ENCODE data around the gene DCLRE1B. TPM values are rescaled to one million over a fixed set of nuclear protein-coding genes. Genes with fewer than 3 reads are reported as not detected.

Gene DCLRE1B
- total RNA-seq, 2 experiments from 2014 or later, result 19.1 to 19.3 TPM

GRCh38 chr1:113879739-113880038 is 25.4 kb upstream of the DCLRE1B start:
- CTCF ChIA-PET, result interaction anchor here (1.2 to 4.3 kb wide), 4 partner anchors 10 to 44 kb away, joined by 3 to 17 read pairs (median 4); partner anchors contain the start of gene AP4B1
- H3K4me3 Mint-ChIP-seq, result no peak overlapping the region
- intact Hi-C loops (cut with micrococcal nuclease), result no loop called here

DNA sequence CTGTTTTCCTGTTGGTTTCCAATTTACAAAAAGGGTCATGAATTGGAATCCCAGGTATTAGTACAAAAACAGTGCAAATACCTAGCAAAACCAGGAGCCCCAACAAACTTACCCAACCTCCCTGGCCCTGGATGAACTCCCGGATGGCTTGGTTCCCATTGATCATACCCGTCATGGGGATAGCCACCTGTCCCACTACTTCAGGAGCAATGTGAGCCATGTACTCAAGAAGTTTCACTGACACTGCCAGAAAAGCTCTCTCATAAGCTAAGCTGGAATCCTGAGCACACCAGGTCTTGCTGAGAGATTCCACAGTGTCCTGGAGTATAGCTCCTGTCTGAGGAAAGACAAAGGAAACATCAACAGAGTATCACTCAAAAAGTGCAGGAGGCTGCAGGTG is 23.5 kb upstream of the DCLRE1B start:
- ChIA-PET CTCF (interaction anchor here (1.2 to 4.3 kb wide), 3 partner anchors 8 to 46 kb away, joined by 3 to 17 read pairs (median 6); no protein-coding TSS in a partner anchor), POLR2A (interaction anchor here (1.2 to 1.8 kb wide), 3 partner anchors 11 to 20 kb away, joined by 3 to 5 read pairs (median 5); no protein-coding TSS in a partner anchor)
- no peaks in the 10 kb centered on the region for H3K27me3 Mint-ChIP-seq
- peaks cover 5% of the 10 kb centered on the region for H3K36me3 Mint-ChIP-seq (ENCODE audit: low read depth)
- DNase-seq, result no peak
- no peaks in the 10 kb centered on the region for H3K9me3 Mint-ChIP-seq
- no peak overlapping the region for H3K4me3 Mint-ChIP-seq
- ATAC-seq, result no peak
- intact Hi-C loops (cut with micrococcal nuclease), result no loop called here
- H3K27ac Mint-ChIP-seq, result no peak overlapping the region
- peaks cover 30% of the 10 kb centered on the region for H3K4me1 Mint-ChIP-seq (ENCODE audit: low read depth)
- TF ChIP-seq, protein P1, sequence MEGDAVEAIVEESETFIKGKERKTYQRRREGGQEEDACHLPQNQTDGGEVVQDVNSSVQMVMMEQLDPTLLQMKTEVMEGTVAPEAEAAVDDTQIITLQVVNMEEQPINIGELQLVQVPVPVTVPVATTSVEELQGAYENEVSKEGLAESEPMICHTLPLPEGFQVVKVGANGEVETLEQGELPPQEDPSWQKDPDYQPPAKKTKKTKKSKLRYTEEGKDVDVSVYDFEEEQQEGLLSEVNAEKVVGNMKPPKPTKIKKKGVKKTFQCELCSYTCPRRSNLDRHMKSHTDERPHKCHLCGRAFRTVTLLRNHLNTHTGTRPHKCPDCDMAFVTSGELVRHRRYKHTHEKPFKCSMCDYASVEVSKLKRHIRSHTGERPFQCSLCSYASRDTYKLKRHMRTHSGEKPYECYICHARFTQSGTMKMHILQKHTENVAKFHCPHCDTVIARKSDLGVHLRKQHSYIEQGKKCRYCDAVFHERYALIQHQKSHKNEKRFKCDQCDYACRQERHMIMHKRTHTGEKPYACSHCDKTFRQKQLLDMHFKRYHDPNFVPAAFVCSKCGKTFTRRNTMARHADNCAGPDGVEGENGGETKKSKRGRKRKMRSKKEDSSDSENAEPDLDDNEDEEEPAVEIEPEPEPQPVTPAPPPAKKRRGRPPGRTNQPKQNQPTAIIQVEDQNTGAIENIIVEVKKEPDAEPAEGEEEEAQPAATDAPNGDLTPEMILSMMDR (IDR thresholded peaks at IDR 0.05), result no peak

More at GRCh38 chr1:113879739-113880038, 25.4 kb upstream of the DCLRE1B start:
- POLR2A ChIA-PET, result interaction anchor here (1.3 kb wide), 1 partner anchor 10 kb away, joined by 4 read pairs; no protein-coding TSS in a partner anchor
- no peaks in the 10 kb centered on the region for H3K27me3 Mint-ChIP-seq
- peak overlapping the region; percentile 57 for H3K27ac Mint-ChIP-seq
- peaks cover 45% of the 10 kb centered on the region for H3K4me1 Mint-ChIP-seq (ENCODE audit: low read depth)
- DNase-seq, result no peak
- ATAC-seq, result no peak
- H3K9me3 Mint-ChIP-seq, result no peaks in the 10 kb centered on the region
- peaks cover 1% of the 10 kb centered on the region for H3K36me3 Mint-ChIP-seq (ENCODE audit: low read depth)
- TF ChIP-seq, protein P1 (IDR thresholded peaks at IDR 0.05), result no peak

DNA sequence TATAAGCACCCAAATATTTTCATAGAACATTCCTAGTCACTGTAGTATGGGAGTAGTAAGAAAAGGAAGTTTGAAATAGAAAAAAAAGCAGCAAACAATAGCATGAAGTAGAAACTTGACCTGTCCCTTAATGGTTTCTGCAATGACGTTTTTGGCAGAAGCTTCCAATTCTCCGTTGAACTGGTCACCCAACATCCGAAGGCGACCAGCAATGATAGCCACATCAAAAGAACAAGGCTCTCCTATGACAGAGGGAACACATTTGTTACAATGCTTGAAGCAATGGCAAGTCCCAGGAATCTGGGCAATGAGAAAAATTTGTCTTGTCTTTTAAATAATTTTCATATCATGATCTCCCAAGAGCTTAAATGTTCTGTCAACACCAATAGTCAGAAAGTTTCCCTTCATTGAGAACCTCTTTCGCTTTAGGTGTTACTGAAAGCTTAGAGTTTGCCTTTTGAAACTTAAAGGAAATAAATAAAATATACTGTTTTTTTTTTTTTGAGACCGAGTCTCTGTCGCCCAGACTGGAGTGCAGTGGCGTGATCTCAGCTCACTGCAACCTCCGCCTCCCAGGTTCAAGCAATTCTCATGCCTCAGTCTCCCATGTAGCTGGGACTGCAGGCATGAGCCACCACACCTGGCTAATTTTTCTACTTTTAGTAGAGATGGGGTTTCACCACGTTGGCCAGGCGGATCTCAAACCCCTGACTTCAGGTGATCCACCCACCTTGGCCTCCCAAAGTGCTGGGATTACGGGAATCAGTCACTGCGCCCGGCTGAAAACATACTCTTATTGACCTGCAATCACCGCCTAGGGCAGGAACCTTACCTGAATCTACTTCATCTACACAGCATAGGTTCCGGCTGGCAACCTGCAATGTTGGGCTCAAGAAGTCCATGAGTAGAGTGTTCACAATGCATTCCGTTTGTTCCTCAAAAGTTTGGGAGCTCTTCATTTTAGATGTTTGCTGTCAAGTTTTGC is 18.4 kb upstream of the DCLRE1B start:
- CTCF ChIA-PET, result interaction anchor here (1.1 to 1.3 kb wide), 3 partner anchors 11 to 17 kb away, joined by 3 read pairs; no protein-coding TSS in a partner anchor
- intact Hi-C loops (cut with micrococcal nuclease), result no loop called here
- peaks cover 7% of the 10 kb centered on the region for H3K36me3 Mint-ChIP-seq (ENCODE audit: low read depth)
- no peak for DNase-seq
- H3K9me3 Mint-ChIP-seq, result no peaks in the 10 kb centered on the region
- TF ChIP-seq, protein P1 (IDR thresholded peaks at IDR 0.05), result no peak
- H3K27ac Mint-ChIP-seq, result no peak overlapping the region
- H3K4me3 Mint-ChIP-seq, result no peak overlapping the region
- POLR2A ChIA-PET, result interaction anchor here (0.7 to 3.7 kb wide), 4 partner anchors 13 to 18 kb away, joined by 3 to 16 read pairs (median 4); partner anchors contain the start of genes AP4B1 and DCLRE1B
- ATAC-seq, result no peak
- H3K27me3 Mint-ChIP-seq, result no peaks in the 10 kb centered on the region
- peaks cover 11% of the 10 kb centered on the region for H3K4me1 Mint-ChIP-seq (ENCODE audit: low read depth)

- CTCF ChIA-PET, result interaction anchor here (0.6 to 1.3 kb wide), 5 partner anchors 9 to 18 kb away, joined by 3 to 4 read pairs (median 3); no protein-coding TSS in a partner anchor
- ATAC-seq, result no peak
- Mint-ChIP-seq H3K9me3 (no peaks in the 10 kb centered on the region), H3K36me3 (ENCODE audit: low read depth) (peaks cover 7% of the 10 kb centered on the region), H3K4me3 (no peak within 1 kb of the TSS), H3K27ac (no peak within 1 kb of the TSS), H3K4me1 (ENCODE audit: low read depth) (peaks cover 11% of the 10 kb centered on the region), H3K27me3 (no peaks in the 10 kb centered on the region)
- no peak for DNase-seq
- intact Hi-C loops (cut with micrococcal nuclease), result no loop called here
- TF ChIP-seq, protein P1 (IDR thresholded peaks at IDR 0.05), result no peak
- POLR2A ChIA-PET, result interaction anchor here (1.0 to 3.7 kb wide), 4 partner anchors 10 to 76 kb away, joined by 3 to 16 read pairs (median 3); partner anchors contain the start of genes AP4B1 and DCLRE1B
Measured at GRCh38 chr1:113887402-113888175, 17.5 kb upstream of the DCLRE1B start, which contains the start of gene BCL2L15. TSS of gene BCL2L15 (minus strand) at chr1:113887581. CDS start at chr1:113887375, 206 bp downstream.

Measured in activated CD8-positive, alpha-beta T cell treated with anti-CD3 and anti-CD28 coated beads for 36 hours (primary cell).